Stimulated activated CD4-positive, alpha-beta T cell treated with anti-CD3 and anti-CD28 coated beads, Interleukin-4, amount 100 ng/mL, for 1 hour (primary cell): Measurements from ENCODE around the gene GCN1.
A peak's percentile ranks its signal among the peaks of the same experiment; 100 is the strongest.
"Not testable (repeated sequence)": the region's sequence is repeated elsewhere in the genome, so short reads cannot be mapped to it uniquely, and the experiment has no call there.

Source experiments
- DNase-seq: peaks from one replicate; pipeline ENCODE4 v3.0.0-alpha.2; 2020

GCN1 gene

DNA sequence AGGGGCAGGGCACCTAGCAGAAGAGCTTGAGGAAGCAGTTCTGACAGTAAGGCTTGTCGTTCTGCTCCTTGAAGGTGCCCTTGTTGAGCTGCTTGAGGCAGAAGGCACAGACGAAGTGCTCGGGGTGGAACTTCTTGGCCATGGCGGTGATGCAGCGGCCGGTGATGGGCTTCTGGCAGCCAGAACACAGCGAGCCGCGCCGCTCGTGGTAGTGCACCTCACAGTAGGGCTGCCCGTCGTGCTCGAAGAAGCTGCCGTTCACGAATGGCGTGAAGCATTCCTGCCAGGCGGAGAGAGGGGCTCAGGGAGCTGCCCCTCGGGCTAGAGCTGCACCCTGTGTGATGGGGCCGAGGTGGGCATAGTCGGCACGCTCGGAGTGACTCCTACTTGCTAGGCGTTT, 17.8 kb upstream of the GCN1 start:
- no peak for DNase-seq

DNA sequence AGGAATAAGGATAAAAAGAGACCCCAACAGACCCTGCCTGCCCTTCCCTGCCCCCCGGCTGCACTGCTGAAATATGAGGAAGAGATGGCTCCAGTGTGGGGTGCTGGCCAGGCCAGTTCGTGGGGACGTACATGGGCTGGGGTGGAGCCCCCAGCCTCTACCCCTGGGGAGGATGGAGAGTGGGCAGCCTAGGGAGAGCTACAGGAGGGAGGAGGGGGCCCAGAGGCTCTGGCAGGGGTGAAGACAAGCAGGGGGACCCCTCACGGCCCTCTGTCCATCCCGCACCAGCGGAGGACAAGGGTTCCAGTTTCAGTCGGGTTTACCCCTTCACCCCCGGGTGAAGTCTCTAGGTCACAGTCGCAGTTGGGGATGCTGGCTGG, 17.4 kb upstream of the GCN1 start:
- DNase-seq, result no peak

DNA sequence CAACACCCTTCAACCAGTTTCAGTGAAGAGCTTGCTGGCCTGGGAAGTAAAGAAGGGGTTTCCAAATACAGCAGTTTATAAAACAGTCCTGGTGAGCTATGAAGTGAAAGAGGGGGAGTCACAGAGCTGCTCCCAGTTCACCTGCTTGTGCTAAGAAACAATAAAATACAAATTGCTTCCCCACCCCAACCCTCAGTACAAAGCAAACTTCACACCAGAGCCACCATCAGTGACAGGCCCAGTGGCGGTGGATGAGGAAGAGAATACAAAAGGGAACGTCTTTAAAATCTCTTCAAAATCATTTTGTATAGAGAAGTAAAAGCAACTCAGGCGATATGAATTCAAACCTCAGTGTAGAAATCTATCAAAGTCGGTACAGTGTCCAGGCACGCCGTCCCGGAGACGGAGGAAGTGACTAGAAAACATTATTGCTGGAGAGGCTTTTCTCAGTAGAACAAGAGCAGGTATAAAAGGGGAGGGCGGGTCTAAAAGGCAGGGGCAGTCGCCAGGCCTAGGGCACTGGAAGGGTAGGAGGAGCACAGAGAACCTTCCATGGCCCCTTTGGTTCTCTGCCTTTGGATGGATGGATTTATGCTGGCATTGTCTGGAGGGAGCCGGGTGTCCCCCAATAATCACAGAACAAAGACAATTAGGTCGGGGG, 16.9 kb upstream of the GCN1 start:
- no peak for DNase-seq

DNA sequence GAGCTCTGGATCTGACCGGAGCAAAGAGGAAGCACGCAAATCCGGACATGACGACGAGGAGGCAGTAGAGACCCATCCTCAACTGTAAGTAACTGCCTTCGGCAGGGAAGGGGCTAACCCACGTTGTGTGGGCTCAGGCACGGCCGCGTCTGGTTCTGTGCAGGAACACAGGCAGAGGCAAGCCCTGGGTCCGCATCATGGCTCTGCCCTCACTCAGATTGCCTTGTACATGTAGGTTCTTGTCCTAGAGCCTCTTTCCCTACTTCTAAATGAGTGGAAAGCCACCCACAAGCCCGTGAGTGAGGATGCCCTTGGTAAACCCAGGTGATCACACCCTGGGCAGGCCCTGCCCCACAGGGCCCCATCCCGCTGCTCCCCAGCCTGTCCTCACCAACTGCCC, 15.3 kb upstream of the GCN1 start:
- no peak for DNase-seq

DNA sequence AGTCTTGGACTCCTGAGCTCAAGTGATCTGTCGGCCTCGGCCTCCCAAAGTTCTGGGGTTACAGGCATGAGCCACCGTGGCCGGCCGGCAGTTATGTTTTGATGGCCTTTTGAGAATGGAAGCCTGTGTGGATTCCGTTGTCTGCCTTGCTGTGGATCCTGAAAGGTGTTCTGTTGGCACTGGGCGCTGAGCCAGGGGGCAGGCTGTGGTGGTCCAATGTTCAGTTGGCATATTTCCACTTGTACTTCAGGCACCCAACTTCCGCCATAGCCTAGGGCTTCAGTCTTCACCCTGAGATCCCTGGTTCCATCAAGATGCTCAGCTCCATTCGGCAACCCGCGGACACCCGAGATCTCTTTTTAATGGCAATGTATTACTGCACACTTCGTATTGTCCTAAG, 12.7 kb upstream of the GCN1 start:
- DNase-seq, result no peak

DNA sequence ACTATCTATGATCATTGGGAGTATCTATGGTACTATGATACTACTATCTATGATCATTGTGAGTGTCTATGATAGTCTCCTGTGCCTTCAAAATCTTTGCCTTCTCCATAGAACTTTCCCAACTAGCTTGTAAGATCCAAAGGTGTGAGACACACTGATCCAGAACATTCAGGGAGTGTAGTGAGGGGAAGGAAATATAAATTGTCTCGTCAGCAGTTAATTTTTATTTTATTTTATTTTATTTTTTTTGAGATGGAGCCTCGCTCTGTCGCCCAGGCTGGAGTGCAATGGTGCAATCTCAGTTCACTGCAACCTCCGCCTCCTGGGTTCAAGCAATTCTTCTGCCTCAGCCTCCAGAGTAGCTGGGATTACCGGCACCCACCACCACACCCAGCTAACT, 12.3 kb upstream of the GCN1 start:
- not testable (repeated sequence) for DNase-seq

DNA sequence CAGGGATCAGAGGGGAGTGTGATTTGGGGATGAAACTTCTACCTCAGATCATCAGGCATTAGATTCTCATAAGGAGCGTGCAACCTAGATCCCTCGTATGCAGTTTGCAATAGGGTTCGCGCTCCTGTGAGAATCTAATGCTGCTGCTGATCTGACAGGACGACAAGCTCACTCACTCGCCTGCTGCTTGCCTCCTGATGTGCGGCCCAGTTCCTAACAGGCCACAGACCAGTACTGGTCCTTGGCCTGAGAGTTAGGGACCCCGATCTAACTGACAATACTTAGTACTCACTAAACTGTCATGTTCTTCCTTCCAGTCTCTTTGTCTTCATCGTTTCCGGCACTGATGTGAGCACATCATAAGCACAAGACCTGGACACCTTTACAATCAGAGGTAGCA, 11.7 kb upstream of the GCN1 start:
- DNase-seq, result no peak

DNA sequence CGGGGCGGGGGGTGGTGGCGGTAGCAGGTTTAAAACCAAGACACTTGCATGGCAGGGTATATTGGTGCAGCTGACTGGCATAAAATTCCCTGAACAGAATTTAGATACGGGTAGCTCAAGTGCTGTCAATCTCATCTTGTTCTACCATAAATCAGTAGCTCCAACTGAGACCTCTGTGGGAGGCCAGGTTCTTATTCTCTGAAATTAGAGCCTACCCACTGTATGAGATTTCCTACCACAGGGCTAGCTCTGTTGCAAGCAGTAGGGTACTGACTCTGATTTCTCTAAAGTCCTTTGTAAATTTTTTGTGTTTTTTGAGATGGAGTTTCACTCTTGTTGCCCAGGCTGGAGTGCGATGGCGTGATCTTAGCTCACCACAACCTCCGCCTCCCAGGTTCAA, 9.7 kb upstream of the GCN1 start:
- DNase-seq, result no peak

DNA sequence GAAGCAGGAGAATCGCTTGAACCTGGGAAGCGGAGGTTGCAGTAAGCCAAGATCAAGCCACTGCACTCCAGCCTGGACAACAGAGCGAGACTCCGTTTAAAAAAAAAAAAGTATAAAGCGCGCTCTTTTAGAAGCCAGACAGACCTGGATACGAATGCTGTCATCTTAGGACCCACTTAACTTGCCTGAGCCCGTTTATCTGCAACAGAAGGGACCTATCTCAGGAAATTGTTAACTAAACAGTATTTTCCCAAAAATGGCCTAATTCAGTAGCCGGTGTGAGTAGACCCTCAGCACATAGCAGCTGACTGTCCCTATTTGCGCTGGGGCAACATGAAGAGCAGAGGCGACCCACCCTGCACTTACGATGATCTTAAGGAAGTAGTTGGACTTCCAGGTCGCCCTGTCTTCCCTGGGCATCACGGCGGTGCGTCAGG, 5.9 kb upstream of the GCN1 start:
- DNase-seq, result no peak

DNA sequence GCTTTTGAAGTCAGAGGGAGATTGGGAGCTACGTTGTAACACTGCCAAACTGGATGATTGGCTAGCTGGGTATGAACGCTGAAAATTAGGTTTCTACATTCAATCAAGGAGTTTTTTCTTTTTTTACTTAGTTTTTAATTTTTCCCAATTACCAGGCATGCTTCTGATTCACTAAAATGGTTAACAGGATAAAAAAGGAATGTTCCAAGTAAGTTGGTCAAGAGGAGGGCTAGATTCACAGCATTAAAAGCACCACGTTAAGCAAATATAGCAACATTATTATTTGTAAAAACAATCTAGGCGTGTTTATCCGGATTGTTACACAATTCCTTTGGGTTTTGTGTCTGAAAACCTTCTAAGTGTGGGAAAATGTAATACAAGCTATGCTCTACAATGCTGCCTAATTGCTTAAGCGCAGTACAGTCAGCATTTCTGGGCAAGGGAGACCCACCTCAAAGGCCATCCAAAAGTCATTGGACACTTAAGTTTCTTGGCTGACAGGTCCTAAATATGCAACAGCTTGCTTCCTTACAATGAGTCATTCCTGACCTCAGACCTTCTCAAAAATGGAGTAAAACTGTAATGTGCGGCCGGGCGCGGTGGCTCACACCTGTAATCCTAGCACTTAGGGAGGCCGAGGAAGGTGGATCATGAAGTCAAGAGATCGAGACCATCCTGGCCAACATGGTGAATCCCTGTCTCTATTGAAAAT, 5.2 kb upstream of the GCN1 start:
- peak; percentile 41 for DNase-seq

DNA sequence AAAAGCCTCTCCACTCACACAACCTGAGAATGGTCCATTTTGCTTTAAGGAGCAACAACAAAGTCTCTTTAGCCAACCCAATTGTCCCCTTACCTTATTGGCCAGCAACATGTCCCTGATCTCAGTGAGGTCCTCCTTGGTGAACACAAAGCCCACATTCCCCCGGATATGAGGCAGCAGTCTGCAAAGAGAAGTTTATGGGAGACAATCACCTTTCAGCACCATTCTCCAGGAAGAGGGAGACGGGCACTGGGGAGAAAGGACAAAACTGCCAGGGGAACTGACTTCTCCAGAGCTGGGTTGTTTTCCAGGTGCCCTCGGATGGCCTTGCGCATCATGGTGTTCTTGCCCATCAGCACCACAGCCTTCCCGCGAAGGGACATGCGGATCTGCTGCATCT, 4.5 kb upstream of the GCN1 start:
- no peak for DNase-seq

DNA sequence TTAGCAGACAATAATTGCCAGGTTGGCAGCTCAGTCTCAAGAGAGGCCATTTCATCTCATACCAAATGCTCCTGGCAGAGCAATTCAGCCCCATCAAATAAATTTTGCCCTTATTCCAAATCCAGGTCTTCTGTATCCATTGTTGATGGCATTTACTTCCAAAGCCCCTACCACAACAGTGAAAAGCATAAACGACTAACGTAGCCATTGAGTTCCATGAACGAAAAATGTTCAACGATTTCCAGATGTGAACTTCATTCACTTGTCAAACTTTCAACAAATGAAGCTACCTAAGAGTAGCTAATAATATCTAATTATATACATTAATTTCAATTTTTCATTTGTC, 3.0 kb upstream of the GCN1 start:
- no peak for DNase-seq

DNA sequence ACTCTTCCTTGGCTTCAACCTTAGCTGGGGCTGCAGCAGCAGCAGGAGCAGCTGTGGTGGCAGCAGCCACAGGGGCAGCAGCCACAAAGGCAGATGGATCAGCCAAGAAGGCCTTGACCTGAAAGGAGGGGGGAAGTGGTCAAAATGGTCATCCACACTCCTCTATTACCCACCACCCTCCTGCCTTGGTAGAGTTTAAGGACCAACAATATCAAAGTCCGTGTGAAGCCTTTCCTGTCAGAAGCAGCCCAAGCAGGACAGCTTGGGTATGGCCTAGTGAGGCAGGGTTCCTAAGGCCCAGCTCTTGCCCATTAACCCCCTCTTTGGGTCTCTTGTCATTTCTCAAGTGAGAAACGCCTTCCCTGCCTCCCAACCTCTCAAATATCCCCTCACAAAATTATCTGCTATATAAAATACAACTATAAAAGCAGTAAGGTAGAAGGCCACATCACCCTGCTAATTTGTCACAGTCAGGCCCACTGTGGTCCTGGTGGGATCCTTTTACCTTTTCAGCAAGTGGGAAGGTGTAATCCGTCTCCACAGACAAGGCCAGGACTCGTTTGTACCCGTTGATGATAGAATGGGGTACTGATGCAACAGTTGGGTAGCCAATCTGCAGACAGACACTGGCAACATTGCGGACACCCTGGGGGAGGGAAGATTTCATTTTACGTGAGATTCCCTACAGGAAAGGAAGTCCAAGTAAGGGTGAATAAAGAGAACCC, 2.5 kb upstream of the GCN1 start:
- DNase-seq, result not testable (repeated sequence)

DNA sequence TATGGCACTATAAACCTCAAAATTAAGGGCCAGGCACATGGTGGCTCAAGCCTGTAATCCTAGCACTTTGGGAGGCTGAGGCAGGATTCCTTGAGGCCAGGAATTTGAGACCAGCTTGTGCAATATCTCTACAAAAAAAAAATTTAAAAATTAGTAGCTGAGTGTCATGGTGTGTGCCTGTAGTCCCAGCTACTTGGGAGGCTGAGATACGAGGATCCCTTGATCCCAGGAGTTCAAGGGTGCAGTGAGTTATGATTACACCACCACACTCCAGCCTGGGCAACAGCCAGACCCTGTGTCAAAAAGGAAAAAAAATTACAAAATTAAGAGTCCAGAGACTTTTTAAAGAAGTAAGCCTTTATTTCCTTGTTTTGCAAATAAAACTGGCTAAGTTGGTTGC, 1.8 kb upstream of the GCN1 start:
- no peak for DNase-seq

DNA sequence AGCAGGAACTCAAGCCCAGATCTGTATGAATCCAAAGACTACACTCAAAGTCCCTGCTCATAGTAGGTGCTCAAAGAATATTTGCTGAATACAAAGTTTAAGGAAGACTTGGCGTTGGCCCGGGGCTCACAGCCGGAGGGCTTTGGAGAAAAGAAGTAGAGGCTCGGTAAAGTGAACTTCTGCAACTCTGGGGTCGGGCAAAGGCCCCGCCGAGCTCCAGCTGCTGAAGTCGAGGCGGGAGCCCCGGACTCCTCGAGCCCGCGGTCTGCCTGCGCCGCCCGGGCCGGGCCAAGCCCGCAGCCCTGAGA, 335 bp downstream of the GCN1 start:
- no peak for DNase-seq

DNA sequence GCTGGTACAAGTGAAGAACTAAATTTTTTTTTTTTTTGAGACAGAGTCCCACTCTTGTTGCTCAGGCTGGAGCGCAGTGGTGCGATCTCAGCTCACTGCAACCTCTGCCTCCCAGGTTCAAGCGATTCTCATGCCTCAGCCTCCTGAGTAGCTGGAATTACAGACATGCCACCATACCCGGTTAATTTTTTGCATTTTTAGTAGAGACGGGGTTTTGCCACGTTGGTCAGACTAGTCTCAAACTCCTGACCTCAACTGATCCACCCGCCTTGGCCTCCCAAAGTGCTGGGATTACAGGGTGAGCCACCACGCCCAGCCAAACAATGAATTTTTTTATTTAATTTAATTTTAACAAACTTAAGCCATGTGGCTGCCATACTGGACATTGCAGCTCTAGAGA, 1.2 kb downstream of the GCN1 start:
- not testable (repeated sequence) for DNase-seq

DNA sequence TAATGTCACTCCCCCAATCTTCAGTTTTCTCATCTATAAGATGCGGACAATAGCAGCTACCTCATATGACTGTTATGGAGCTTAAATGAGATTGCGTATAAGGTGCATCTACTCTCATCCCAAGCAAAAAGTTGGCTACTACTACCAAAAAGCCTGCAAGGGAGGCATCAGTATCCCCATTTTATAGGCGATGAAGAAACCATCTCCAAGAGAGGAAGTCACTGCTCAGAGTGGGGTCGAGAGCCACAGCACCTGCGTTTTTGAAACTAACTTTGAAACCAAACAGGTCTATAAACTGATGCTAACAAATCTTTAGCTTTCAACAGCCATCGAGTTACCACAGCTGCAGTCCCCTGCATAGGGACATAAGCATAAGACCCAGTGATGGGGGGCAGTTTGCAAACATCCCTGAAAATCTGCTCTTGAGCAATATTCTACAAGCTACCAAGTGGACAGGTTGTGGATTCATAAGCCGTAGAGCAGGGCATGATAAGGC, 3.5 kb downstream of the GCN1 start:
- no peak for DNase-seq

DNA sequence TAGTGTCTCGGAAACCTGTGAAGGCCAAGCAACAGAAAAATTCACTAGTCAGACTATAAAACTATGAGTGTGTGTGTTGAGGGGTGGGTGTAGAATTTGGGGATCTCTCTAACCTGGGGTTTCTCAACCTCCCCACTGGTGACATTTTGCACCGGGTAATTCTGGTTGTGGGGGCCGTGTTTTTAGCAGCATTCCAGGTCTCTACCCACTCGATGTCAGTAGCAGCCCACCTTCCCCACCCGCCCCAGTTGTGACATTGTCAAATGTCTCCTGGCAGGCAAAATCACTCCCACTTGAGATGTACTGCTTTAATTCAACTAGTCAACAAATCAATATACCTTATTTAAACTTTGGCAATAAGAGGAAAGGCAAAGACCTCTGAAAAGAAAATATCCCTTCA, 4.1 kb downstream of the GCN1 start:
- DNase-seq, result no peak

DNA sequence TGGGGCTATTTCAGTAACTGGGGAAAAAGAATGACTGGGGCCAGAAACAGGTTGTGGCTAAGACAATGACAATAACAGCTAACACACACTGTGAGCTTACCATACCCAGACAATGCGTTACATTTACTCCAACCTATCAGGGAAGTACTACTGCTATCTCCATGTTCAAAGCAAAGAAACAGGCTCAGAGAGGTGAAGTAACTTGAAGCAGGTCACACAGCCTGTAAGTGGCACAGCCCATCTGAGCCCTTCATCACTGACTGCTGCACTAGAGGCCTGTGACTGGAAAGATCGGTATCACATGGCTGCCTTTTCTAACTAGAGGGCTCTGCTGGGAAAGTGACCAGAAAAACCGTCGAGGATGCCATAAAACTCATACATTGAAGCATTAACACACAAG, 7.9 kb downstream of the GCN1 start:
- no peak for DNase-seq

DNA sequence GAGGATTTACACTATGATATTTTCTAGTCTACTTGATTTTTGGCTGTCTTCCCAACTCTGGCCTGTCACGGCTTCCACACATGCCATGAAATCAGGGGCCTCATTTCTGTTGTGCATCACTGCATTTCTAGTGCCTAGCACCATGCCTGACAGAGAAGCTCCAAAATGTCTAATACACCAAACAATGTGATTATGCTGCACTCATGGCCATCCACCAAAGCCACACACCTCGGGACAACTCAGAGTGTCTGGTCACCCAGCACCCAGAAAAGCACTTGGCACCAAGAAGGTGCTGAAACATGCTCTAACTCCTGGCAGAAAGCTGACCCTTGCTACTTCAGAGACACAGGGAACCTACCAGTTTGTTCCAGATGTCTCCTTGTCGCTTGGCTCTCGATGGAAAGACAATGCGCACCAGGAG, 11.3 kb downstream of the GCN1 start:
- DNase-seq, result no peak

DNA sequence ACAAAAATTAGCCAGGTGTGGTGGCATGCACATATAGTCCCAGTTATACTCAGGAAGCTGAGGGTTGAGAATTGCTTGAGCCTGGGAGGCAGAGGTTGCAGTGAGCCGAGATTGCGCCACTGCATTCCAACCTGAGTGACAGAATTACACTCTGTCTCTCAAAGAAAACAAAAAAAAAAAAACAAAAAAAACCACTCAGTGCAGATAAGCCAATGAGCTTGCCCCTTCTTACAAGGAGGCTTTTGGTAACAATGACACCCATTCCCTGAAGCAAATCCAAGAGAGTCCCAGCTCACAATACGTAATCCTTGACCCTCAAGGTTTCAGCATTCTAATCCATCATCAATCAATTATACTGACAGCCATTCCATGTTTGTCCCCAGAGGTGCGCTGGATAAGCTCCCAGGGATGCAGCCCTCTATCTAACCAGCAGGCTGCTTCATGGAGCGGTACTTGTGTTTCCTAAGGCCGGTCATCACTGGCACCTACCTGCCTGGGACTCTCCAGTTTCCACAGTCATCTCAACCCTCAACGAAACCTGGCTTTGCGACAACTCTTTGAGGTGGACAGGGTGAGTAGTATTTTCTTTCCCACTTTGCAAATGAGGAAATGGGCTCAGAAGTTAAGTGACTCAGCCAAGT, 12.4 kb downstream of the GCN1 start:
- DNase-seq, result no peak

DNA sequence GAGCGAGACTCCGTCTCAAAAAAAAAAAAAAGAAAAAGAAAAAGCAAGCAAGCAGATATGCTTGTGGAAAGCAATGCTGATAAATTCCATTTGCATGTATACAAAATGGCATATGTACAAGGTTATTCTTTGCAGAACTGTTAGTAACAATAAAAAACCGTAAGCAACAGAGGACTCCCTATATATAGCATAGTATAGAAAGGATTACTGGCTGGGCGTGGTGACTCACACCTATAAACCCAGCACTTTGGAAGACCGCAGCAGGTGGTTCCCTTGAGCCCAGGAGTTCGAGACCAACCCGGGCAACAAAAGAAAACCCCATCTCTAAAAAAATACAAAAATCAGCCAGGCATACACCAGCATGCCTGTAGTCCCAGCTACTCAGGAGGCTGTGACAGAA, 13.5 kb downstream of the GCN1 start:
- DNase-seq, result no peak

DNA sequence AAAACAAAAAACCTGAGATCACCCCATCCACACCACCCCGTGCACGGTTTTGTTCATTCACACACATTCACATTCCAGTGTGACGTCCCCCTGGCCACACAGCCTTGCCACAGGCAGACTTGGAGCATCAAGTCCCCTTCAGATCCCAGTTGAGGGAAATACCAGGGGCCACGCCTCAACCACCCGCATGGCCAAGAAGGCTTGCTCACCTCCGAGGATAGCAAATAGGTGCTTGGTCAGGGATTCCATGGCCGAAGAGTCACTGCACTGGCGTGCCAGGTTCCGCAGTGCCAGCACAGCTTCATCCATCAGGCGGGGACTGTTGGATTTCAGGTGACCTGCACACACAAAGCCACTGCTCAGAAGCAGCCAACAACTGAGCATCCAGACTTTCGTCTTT, 19.0 kb downstream of the GCN1 start:
- no peak for DNase-seq

DNA sequence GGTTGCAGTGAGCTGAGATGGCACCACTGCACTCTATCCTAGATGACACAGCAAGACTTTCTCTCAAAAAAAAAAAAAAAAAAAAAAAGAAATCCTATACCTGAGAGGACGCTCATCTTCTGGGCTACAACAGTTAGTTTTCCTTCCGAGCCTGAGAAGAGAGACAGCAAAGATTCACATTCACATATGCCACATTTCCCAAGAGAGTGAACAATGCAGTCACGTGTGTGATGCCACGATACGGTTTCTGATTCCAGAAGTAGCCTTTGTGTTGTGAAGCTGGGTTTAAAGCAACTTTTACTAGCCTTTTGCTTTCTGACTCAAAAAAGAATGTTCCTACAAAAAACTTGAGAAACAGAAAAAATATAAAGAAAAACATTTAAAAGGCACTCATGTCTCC, 19.5 kb downstream of the GCN1 start:
- no peak for DNase-seq
